HEK293 (cell line): ENCODE results near the gene EFCAB8.
"Not testable (repeated sequence)": the region's sequence is repeated elsewhere in the genome, so short reads cannot be mapped to it uniquely, and the experiment has no call there.

Experiments
- CTCF ChIA-PET: fragments of 350-600 bp; formaldehyde crosslinking; extraction: SDS; loops from one replicate; lab custom pipeline; 2021; ENCODE audit warnings: antibody characterized with exemption; lab: Yijun Ruan, JAX
- POLR2A ChIA-PET: fragments of 300-600 bp; formaldehyde crosslinking; extraction: SDS; loops from one replicate; lab custom pipeline; 2020; ENCODE audit warnings: antibody characterized with exemption, inconsistent platforms; lab: Yijun Ruan, JAX
- H3K27ac ChIP-seq: fragments of 200-500 bp; sonication (Bioruptor generic); 2 replicates; pipeline ENCODE4 v1.5.1; 2014; ENCODE audit warnings: low read depth, low read length, control low read depth, inconsistent platforms; ENCODE audit errors: extremely low read depth
- H3K36me3 ChIP-seq, 2 experiments: fragments of 200-500 bp in 1 of 2; sonication (Bioruptor generic) in 1 of 2; 1 replicate in 1 of 2; 2 replicates in 1 of 2; pipeline ENCODE4 v1.5.1; 2014 to 2017; ENCODE audit warnings: inconsistent platforms in 2 of 2, low read length in 2 of 2; ENCODE audit not compliant: control insufficient read depth in 2 of 2, insufficient read depth in 1 of 2
- H3K4me1 ChIP-seq: fragments of 200-500 bp; sonication (Bioruptor generic); 2 replicates; pipeline ENCODE4 v1.5.1; 2014; ENCODE audit warnings: mild to moderate bottlenecking, low read length, inconsistent platforms; ENCODE audit not compliant: control insufficient read depth, insufficient read depth
- H3K4me3 ChIP-seq: 2 replicates; pipeline ENCODE4 v1.5.1; 2011; ENCODE audit warnings: low read depth, mild to moderate bottlenecking, control low read depth, low read length, moderate library complexity
- H3K9me3 ChIP-seq: fragments of 200-500 bp; sonication (Bioruptor generic); 2 replicates; pipeline ENCODE4 v1.5.1; 2014; ENCODE audit warnings: low read depth, low read length, inconsistent platforms; ENCODE audit not compliant: control insufficient read depth, insufficient read depth
- CTCF ChIP-seq: fragments of 450-650 bp; formaldehyde crosslinking; IDR thresholded peaks from 2 replicates; pipeline ENCODE4 v1.5.1; 2016; ENCODE audit warnings: missing biosample characterization, missing genetic modification characterization
- EGR2 ChIP-seq: fragments of 450-650 bp; formaldehyde crosslinking; IDR thresholded peaks from 2 replicates; pipeline ENCODE4 v1.5.1; 2016; ENCODE audit warnings: low read depth, missing biosample characterization, missing genetic modification characterization
- FEZF1 ChIP-seq: fragments of 450-650 bp; formaldehyde crosslinking; IDR thresholded peaks from 2 replicates; pipeline ENCODE4 v1.5.1; 2016; ENCODE audit warnings: missing biosample characterization, missing genetic modification characterization
- GLI2 ChIP-seq: fragments of 450-650 bp; formaldehyde crosslinking; IDR thresholded peaks from 2 replicates; pipeline ENCODE4; 2017; ENCODE audit warnings: missing biosample characterization, missing genetic modification characterization, low read depth, borderline replicate concordance
- GLIS1 ChIP-seq: fragments of 450-650 bp; formaldehyde crosslinking; IDR thresholded peaks from 2 replicates; pipeline ENCODE4 v1.5.1; 2016; ENCODE audit warnings: missing biosample characterization, missing genetic modification characterization
- HOXA7 ChIP-seq: sonication (generic); formaldehyde crosslinking; IDR thresholded peaks from 2 replicates; pipeline ENCODE4 v1.8.1; 2022; ENCODE audit warnings: missing genetic modification reagents, borderline replicate concordance
- PRDM2 ChIP-seq: fragments of 450-650 bp; formaldehyde crosslinking; IDR thresholded peaks from 2 replicates; pipeline ENCODE4 v1.5.1; 2016; ENCODE audit warnings: missing biosample characterization, missing genetic modification characterization, borderline replicate concordance
- WT1 ChIP-seq: fragments of 450-650 bp; formaldehyde crosslinking; IDR thresholded peaks from 2 replicates; pipeline ENCODE4 v1.5.1; 2016; ENCODE audit warnings: missing biosample characterization, missing genetic modification characterization
- ZNF121 ChIP-seq: fragments of 450-650 bp; formaldehyde crosslinking; IDR thresholded peaks from 2 replicates; pipeline ENCODE4 v1.5.1; 2016; ENCODE audit warnings: missing biosample characterization, missing genetic modification characterization
- ZNF18 ChIP-seq: fragments of 450-650 bp; formaldehyde crosslinking; IDR thresholded peaks from 2 replicates; pipeline ENCODE4 v1.5.1; 2016; ENCODE audit warnings: missing biosample characterization, missing genetic modification characterization
- ZNF341 ChIP-seq: fragments of 450-650 bp; formaldehyde crosslinking; IDR thresholded peaks from 2 replicates; pipeline ENCODE4; 2016; ENCODE audit warnings: low read depth, missing biosample characterization, missing genetic modification characterization
- ZNF362 ChIP-seq: fragments of 450-650 bp; formaldehyde crosslinking; IDR thresholded peaks from 2 replicates; pipeline ENCODE4 v1.5.1; 2016; ENCODE audit warnings: missing biosample characterization, missing genetic modification characterization
- ZNF514 ChIP-seq: fragments of 450-650 bp; formaldehyde crosslinking; IDR thresholded peaks from 2 replicates; pipeline ENCODE4 v1.5.1; 2016; ENCODE audit warnings: missing biosample characterization, missing genetic modification characterization
- ZNF555 ChIP-seq: fragments of 450-650 bp; formaldehyde crosslinking; conservative IDR thresholded peaks from 2 replicates; pipeline ENCODE4 v1.5.1; 2017; ENCODE audit warnings: missing biosample characterization, mild to moderate bottlenecking, missing genetic modification characterization, inconsistent platforms
- ZNF585B ChIP-seq: fragments of 450-650 bp; formaldehyde crosslinking; IDR thresholded peaks from 2 replicates; pipeline ENCODE4 v1.5.1; 2016; ENCODE audit warnings: missing biosample characterization, missing genetic modification characterization
- ZNF830 ChIP-seq: fragments of 450-650 bp; IDR thresholded peaks from 2 replicates; pipeline ENCODE4 v1.5.0; 2018; ENCODE audit warnings: missing biosample characterization, missing genetic modification characterization, low read depth, mild to moderate bottlenecking, moderate library complexity
- TF ChIP-seq, protein P1 (sequence below): fragments of 450-650 bp; formaldehyde crosslinking; IDR thresholded peaks from 2 replicates; pipeline ENCODE4 v1.5.1; 2016; ENCODE audit warnings: missing biosample characterization, missing genetic modification characterization
- TF ChIP-seq, protein P2 (sequence below): fragments of 450-650 bp; formaldehyde crosslinking; IDR thresholded peaks from 2 replicates; pipeline ENCODE4 v1.5.1; 2016; ENCODE audit warnings: missing biosample characterization, missing genetic modification characterization

EFCAB8 gene

DNA sequence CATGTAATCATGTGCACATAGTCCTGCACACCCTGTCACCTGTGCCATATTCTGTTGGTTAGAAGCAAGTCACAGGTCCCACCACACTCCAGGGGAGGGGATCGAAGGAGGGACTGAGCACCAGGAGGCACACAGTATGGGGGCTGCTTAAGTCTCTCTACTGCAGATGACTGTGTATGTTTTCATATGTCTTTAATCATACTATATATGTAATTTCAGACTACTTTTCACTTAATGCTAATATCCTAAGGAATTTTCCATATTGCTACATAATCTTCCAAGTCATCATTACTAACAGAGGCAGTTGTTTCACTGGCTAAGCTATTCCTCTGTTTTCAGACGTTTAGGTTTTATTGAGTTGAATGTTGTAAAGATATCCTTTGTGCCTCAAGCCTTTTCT is 10.8 kb downstream of the EFCAB8 start:
- ChIA-PET POLR2A (no interaction called here), CTCF (interaction anchor here (0.6 kb wide), 1 partner anchor 96 kb away, joined by 3 read pairs; no protein-coding TSS in a partner anchor)
- Histone ChIP-seq H3K36me3 (no peaks in the 10 kb centered on the region), H3K9me3 (no peaks in the 10 kb centered on the region), H3K27ac (no peak overlapping the region), H3K4me3 (no peak overlapping the region), H3K4me1 (no peaks in the 10 kb centered on the region)
- TF ChIP-seq ZNF18 (tag by site-specific recombination) (no peak), FEZF1 (tag by site-specific recombination) (no peak), CTCF (tag by site-specific recombination) (no peak), ZNF514 (no peak), GLIS1 (0 out of 2 replicates have a peak, but pooled peaks have one; percentile 23)

- H3K4me1 ChIP-seq, H3K27ac ChIP-seq, CTCF ChIA-PET, H3K9me3 ChIP-seq, H3K4me3 ChIP-seq, POLR2A ChIA-PET, H3K36me3 ChIP-seq: not testable (repeated sequence)
- peak; percentile 61; the same call in 1 of the 2 replicates for TF ChIP-seq ZNF121 (tag by site-specific recombination)
Measured at GRCh38 chr20:32870526-32870925, 11.8 kb downstream of the EFCAB8 start.

DNA sequence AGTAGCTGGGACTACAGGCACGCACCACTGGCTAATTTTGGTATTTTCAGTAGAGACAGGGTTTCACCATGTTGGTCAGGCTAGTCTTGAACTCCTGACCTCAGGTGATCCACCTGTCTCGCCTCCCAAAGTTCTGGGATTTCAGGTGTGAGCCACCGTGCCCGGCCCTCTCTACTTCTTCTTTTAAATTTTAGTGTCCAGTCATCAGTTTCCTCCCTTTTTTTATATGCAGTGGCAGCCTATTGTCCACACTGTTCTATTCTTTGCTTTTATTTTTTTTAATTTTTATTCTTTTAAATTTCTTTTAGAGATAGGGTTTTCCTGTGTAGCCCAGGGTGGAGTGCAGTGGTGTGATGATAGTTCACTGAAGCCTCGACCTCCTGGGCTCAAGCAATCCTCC is 12.3 kb downstream of the EFCAB8 start:
- Histone ChIP-seq H3K4me1 (no peaks in the 10 kb centered on the region), H3K4me3 (no peak overlapping the region), H3K36me3 (no peaks in the 10 kb centered on the region), H3K27ac (no peak overlapping the region), H3K9me3 (no peaks in the 10 kb centered on the region)
- ChIA-PET CTCF (interaction anchor here (1.0 kb wide), 1 partner anchor 81 kb away, joined by 3 read pairs; no protein-coding TSS in a partner anchor), POLR2A (no interaction called here)
- TF ChIP-seq, protein P1, sequence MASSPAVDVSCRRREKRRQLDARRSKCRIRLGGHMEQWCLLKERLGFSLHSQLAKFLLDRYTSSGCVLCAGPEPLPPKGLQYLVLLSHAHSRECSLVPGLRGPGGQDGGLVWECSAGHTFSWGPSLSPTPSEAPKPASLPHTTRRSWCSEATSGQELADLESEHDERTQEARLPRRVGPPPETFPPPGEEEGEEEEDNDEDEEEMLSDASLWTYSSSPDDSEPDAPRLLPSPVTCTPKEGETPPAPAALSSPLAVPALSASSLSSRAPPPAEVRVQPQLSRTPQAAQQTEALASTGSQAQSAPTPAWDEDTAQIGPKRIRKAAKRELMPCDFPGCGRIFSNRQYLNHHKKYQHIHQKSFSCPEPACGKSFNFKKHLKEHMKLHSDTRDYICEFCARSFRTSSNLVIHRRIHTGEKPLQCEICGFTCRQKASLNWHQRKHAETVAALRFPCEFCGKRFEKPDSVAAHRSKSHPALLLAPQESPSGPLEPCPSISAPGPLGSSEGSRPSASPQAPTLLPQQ (tag by site-specific recombination), result no peak
- TF ChIP-seq PRDM2 (tag by site-specific recombination) (no peak), ZNF585B (tag by site-specific recombination) (no peak), GLI2 (no peak), ZNF830 (tag by site-specific recombination) (no peak), ZNF362 (tag by site-specific recombination) (no peak), ZNF555 (tag by site-specific recombination) (no peak), ZNF341 (tag by site-specific recombination) (no peak), WT1 (tag by site-specific recombination) (no peak), HOXA7 (CRISPR knock-in tag) (no peak), FEZF1 (tag by site-specific recombination) (no peak), EGR2 (tag by site-specific recombination) (no peak)
- TF ChIP-seq, protein P2, sequence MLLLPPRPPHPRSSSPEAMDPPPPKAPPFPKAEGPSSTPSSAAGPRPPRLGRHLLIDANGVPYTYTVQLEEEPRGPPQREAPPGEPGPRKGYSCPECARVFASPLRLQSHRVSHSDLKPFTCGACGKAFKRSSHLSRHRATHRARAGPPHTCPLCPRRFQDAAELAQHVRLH, result no peak
